ENCODE data around the gene KCNAB2.

KCNAB2 gene

DNA sequence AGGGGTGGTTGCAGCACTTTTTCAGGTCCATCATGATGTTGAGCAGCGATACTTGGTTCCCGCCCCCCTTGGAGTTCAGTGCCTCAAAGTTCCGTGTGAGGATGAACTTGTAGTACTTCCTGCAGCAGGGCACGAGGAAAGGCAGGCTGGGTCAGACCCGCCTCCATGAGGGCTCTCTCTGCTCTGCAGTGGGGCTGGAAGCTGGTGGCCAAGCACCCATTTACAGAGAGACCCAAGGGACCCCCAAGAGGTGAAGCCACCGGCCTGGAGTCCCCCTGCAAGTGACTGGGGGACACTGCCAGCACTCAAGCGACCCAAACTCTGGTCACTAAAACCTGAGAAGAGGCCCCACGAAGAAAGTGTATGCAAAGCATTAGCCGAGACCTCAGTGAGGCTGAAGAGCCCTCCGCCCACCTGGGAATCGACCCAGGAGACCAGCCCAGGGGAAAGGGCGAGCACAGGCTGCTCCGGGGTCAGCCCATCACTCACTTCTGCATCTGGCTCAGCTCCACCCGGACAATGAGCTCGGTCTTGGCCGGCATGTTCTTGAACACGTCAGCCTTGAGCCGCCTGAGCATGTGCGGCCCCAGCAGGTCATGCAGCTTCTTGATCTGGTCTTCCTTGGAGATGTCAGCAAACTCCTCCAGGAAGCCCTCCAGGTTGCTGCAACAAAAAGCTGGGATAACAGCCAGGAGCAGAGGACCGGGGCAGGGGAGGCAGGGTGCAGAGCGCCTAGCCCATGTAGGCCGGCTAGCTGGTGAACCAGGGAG lies 89.2 kb downstream of the KCNAB2 start:
- intact Hi-C loops (cut with DNase I) = no loop called here
- DNase-seq = peak in 3 of 10 donors; percentile 28 to 56 (median 43)

DNA sequence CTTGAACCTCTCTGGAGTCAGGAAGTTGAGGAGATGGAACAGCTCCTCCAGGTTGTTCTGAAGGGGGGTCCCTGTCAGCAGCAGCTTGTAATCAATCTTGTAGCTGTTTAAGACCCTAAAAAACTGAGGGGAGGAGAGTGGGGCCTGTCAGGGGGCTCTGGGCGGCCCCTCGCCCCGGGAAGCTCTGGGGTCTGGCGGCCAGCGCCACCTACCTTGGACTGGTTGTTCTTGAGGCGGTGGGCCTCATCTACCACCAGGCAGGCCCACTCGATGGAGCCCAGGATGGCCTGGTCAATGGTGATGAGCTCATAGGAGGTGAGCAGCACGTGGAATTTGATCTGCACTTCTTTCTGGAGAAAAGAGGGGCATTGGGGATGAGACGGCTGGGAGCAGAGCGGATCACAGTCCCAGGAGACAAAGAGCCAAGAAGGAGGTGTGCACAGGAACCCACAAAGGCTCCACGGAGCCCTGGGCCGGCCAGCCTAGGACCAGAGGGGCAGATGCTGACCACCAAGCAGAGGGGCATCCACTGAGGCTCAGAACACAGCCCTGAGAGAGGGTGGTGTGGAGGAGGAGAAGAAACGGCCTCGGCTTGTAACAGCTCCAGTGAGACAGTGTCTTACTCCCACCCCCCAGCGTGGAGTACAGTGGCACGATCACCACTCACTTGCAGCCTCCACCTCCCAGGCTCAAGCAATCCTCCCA lies 91.0 kb downstream of the KCNAB2 start:
- peak in 3 of 10 donors; percentile 49 to 70 (median 52) for DNase-seq
- intact Hi-C loops (cut with DNase I) = no loop called here

DNA sequence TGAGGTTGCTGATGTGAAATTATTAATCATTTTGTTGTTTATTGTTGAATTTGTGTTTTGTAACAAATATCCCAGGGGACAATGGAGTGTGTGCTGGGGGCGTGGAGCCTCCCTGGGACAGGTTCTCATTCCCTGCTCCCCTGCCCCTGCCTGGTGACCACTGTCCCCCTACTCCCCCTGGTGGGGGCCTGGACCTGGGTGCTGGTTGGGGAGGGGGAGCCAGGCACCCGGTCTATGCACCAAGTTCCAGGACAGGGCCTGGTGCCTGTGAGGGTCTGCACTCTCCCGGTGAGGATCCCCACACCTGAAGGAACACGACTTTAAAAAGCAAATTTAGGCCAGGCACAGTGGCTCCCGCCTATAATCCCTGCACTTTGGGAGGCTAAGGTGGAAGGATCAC lies 92.1 kb downstream of the KCNAB2 start:
- intact Hi-C loops (cut with DNase I) = no loop called here
- DNase-seq = peak in 3 of 10 donors; percentile 27 to 29 (median 28)

DNA sequence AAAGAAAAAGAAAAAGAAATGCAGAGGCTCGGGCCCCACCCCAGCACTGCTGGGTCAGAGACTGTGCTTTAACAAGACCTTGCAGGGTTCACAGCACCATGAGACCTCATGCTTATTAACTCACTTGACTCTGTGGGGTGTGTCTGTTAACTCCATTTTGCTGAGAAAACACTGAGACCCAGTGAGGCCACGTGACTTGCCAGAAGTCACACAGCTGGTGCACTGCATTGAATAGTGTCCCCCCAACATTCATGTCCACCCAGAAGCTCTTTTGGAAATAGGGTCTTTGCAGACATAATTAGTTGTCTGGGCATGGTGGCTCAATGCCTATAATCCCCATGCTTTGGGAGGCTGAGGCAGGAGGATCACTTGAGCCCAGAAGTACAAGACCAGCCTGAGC lies 94.7 kb downstream of the KCNAB2 start:
- intact Hi-C loops (cut with DNase I) = no loop called here
- DNase-seq = peak in 1 of 10 donors; percentile 2

DNA sequence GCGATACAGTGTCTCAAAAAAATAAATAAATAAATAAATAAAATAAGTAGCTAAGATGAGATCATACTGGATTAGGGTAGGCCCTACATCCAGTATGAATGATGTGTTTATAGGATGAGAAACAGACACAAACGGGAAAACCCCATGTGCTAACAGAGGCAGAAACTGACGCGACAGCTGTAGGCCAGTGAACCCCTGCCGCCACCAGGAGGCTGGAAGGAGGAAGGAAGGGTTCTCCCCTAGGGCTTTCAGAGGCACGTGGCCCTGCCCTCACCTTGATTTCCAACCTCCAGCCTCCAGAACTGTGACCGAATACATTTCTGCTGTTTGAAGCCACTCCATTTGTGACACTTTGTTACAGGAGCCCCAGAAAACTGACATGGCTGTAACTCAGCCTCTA lies 95.9 kb downstream of the KCNAB2 start:
- DNase-seq = peak in 2 of 10 donors; percentile 52 to 67
- intact Hi-C loops (cut with DNase I) = no loop called here

DNA sequence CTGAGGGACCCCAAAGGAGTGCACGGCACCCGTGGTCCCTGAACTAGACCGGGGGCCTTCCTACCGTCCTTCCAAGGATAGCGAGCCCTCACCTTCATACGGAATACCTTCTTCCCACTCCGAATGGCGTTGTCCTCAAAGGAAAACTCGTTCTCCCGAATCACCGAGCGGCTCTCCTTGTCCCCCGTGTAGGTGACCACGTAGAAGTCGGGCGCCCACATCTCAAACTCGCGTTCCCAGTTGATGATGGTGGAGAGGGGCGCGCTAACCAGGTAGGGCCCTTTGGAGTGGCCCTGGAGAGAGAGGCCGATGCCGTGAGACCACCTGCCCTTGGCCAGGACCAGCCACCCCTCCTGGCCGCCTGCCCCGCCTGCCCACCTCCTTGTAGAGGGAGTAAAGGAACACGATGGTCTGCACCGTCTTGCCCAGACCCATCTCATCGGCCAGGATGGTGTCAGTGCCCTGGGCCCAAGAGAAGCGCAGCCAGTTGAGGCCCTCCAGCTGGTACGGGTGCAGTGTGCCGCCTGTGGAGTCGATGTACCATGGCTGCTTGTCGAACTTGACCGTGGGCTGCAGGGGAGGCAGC lies 96.4 kb downstream of the KCNAB2 start:
- peak in 2 of 10 donors; percentile 54 to 82 for DNase-seq
- intact Hi-C loops (cut with DNase I) = no loop called here

DNA sequence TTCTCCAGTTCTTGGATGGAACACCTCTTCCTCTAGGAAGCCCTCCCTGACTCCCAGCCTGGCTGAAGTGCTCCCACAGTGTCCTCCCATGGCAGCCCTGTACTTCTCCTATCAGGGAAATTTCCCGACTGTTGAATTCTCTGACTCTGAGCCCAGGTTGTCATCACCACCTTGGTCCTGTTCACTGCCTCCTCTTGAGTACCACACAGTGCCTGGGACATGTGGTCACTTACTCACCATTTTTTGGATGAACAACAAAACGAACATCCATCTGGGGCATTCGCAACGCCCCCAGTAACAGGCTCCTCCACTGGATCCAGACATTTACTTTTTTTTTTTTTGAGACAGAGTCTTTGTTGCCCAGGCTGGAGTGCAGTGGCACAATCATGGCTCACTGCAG lies 97.0 kb downstream of the KCNAB2 start:
- DNase-seq = peak in 1 of 10 donors; percentile 44
- intact Hi-C loops (cut with DNase I) = no loop called here

DNA sequence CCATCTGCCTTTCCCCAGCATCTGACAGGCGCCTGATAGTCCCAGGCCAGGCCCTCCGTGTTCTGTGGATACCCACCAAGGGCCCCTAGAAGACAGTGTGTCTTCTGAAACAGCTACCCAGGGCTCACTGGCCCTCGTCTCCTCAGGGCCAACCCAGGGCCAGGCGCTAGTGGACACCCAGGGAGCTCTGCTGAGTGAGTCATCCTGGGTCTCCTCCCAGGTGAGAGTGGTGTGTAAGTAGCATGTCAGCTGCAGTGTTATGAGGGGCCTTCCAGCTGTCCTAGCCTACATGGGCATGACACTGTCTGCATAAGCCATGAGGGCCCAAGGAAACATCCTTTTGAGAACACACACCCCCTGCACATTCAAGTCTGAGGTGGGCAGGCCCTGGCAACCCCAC lies 97.7 kb downstream of the KCNAB2 start:
- DNase-seq = no peak
- intact Hi-C loops (cut with DNase I) = no loop called here

DNA sequence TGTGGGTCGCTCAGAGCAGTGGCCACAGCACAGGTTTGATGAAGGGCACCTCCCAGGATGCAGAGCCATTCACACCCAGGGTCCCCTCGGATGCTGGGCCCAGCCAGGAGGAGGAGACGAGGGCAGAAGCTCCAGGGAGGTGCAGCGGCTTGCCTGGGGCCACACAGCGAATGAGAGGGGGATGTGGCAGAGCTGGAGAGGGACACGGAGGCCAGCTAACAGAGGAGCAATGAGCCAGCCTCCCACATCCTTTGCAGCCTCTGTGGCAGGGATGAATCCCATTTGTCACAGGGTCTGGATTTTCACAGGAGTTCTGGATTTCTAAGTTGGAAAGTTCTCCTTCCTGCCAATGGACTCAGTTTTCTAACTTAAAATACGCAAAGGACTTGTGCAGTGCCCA lies 98.5 kb downstream of the KCNAB2 start:
- intact Hi-C loops (cut with DNase I) = no loop called here
- peak in 2 of 10 donors; percentile 43 to 85 for DNase-seq

DNA sequence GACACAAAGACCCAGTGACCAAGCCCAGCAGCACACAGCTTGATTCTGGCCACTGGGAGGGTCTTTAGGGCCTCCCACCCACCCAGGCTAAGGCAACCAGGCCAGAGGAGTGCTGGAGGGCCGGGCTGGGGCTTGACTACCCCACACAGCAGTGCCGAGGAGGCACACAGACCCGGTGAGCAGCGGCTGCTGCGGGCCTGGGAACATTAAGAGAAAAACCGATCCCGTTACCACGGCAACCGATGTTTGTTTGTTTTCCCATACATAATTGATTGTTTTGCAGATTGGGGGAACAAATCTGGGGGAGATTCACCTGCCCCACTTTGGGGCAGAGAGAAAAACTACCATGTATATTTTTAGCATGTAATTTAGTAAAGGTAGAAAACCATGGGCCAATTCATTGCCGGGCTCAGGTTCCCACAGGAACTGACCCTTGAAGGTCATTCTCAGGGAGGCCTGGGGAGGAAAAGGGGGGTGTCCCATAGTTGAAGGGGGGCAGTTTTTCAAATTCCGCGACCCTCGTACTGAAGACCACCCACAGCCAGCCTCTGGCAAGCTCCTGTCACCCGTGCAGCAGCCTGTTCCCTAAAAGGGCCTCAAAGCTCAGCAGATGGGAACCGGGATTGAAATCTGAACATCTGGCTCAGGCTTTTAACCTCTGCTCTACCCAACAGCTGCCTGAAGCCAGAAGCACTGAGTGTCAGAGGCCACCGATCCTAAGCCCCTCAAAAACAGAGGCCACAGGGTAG lies 99.1 kb downstream of the KCNAB2 start:
- DNase-seq = peak in 1 of 10 donors; percentile 87
- intact Hi-C loops (cut with DNase I) = no loop called here

DNA sequence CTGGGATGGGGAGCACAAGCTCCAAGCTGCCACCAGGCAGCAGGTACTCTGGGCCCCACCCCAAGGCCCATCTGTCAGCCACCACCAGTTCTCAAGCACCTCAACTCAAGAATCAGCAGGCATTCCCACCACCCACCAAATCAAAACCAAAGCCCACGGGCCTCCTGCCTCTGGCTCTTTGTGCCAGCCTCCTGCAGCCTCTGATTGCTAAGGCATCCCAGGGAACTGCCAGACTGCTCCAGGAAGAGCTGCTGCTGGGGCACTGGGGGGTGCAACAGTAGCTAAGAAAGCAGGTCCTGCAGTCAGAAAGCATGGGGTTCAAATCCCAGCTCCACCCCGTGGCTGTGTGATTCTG lies 99.7 kb downstream of the KCNAB2 start:
- intact Hi-C loops (cut with DNase I) = no loop called here
- peak in 1 of 10 donors; percentile 85 for DNase-seq

DNA sequence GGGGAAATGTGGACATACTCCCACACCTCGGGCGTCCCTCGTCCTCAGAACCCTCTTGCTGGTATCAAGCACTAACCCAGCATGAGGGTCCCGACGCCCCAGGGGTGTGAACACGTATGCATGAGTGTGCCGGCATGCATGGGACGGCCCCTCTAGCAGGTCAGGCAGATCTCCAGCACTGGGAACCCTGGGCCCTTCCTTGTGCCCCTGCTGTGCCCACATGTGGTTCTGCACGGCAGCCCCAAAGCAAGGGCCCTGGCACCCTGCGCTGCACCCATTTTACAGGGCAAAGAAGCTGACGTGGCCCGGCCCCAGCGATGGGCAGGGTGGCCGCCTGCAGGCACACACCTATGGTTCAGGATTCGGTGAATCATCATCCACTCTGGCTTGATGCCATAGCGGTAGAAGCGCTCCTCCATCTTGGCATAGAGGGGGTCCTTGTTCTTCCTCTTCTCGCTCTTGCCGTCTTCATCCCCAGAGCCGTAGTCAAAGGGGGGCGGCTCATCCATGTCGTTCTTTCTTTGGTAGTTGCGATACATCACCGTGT lies 100.2 kb downstream of the KCNAB2 start:
- intact Hi-C loops (cut with DNase I) = no loop called here
- DNase-seq = no peak

DNA sequence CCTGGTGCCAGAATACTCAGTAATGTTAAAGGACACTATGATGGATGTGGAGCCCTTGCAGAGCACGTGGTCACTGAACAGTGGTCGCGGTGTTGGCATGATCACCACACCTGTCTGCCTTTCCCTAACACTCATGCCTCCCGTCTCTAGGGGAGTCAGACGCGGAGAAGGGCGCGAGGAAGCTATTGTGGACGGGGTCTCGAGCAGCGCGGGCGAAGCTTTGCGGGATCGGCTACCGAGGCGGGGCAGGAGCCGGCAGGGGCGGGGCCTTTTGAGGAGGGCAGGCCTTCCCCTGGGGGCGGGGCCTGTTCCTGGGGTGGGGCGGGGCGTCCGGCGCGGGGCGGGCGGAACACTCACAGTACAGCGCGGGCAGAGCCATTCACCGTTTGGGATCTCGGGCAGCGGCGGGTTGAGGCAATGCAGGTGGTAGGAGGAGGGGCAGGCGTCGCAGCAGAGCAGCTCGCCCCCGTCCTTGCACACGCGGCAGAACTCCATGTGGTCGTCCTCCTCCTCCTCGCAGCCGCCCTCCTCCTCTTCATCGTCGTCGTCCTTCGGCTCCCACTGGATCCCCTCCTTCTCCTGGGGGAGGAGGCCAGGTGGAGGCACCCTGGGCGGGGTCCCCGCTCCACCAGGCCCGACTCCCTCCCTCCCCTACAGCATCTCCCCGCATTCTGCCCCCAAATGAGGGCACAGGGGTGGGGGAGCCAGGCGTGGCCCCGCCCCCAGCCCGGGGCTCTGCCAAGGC lies 103.0 kb downstream of the KCNAB2 start:
- intact Hi-C loops (cut with DNase I) = no loop called here
- peak in 9 of 10 donors; percentile 27 to 95 (median 70) for DNase-seq

DNA sequence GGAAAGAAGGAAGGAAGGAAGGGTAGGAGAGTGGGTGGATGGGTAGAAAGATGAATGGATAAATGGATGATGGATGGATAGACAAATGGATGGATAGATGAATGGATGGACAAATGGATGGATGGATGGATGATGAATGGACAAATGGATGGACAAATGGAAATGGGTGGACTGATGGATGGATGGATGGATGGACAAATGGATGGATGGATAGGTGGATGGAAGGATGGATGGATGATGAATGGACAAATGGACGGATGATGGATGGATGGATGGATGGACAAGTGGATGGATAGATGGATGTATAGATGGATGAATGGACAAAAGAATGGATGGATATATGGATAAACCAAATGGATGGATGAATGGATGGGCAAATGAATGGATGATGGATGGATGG lies 103.9 kb downstream of the KCNAB2 start:
- intact Hi-C loops (cut with DNase I) = no loop called here
- DNase-seq = no peak

DNA sequence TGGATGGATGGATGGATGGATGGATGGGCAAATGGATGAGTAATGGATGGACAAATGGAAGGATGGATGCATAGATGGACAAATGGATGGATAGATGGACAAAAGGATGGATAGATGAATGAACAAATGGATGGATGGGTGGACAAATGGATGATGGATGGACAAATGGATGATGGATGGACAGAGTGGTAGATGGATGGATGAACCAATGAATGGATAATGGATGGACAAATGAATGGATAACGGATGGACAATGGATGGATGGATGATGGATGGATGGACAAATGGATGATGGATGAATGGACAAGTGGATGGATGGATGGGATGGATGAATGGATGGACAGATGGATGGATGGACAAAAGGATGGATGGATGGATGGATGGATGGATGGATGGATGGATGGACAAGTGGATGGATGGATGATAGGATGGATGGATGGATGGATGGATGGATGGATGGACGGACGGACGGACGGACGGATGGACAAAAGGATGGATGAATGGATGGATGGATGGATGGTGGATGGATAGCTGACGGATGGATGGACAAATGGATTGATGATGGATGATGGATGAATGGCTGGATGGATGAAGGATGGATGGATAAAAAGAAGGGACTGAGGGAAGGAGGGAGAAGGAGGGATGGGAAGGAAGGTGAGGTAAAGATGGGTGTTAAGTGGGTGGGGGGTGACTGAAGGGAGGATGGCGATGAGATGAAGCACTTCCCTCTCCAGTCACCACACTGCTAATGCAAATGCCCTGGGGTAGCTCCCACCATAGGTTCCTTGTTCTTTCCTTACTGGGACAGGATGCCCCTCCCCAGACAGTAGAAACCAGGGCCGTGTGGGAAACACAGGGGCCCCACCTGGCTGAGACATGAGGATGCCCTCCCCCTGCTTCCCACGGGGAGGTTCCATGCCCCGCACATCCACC lies 104.6 kb downstream of the KCNAB2 start:
- DNase-seq = no peak
- intact Hi-C loops (cut with DNase I) = no loop called here
